K562 (cell line): ENCODE data around the gene ILK. TPM values are rescaled to one million over a fixed set of nuclear protein-coding genes. Genes with fewer than 3 reads are reported as not detected.
A peak's percentile ranks its signal among the peaks of the same experiment; 100 is the strongest.

Source experiments
- ATAC-seq: fragments of 200-7000 bp; cut with Tn5 transposase; 3 replicates; pipeline ENCODE4 v1.9.1; 2020; ENCODE audit warnings: moderate library complexity
- BruUV-seq: library from RNA; stranded (reverse); fragments of 400-500 nt; replicated peaks from 2 replicates; lab custom pipeline; 2021; lab: Mats Ljungman, UMichigan
- CTCF ChIA-PET: fragments of 300-600 bp; formaldehyde crosslinking; extraction: SDS; loops from one replicate; lab custom pipeline; 2021; ENCODE audit warnings: low intra/inter-chr PET ratio; lab: Yijun Ruan, JAX
- POLR2A ChIA-PET: fragments of 300-600, 350-650 bp; sonication (Branson Sonifier 250); formaldehyde crosslinking; extraction: SDS; loops from one replicate; lab custom pipeline; 2021; ENCODE audit warnings: antibody characterized with exemption, inconsistent platforms; lab: Yijun Ruan, JAX
- DNase-seq, 4 experiments: peaks; one replicate each; pipeline versions ENCODE4 v3.0.0 to v3.0.0-alpha.2; 2011 to 2018; ENCODE audit warnings: low spot score in 3 of 4, mixed read lengths in 3 of 4; ENCODE audit errors: extremely low read depth in 1 of 4
- FAIRE-seq: peaks from 2 replicates; lab custom pipeline; 2011; peaks lifted over from hg19 to GRCh38; lab: Jason Lieb, UNC
- H2AFZ ChIP-seq: 2 replicates; pipeline ENCODE4 v1.6.0; 2011; ENCODE audit warnings: low read depth, low read length, control low read depth, inconsistent platforms
- H3K27ac ChIP-seq: fragments of 200-600 bp; 3 replicates; pipeline ENCODE4 v1.8.0; 2011; ENCODE audit warnings: low read depth, mild to moderate bottlenecking, control low read depth, inconsistent platforms, low read length, moderate library complexity, mixed read lengths; ENCODE audit errors: extremely low read depth
- H3K27me3 ChIP-seq, 2 experiments: fragments of 300-600 bp in 1 of 2; 2 replicates in 1 of 2; 3 replicates in 1 of 2; pipeline versions ENCODE4 v1.6.0 to v1.8.0; 2011; ENCODE audit warnings: inconsistent platforms in 2 of 2, low read length in 2 of 2, mild to moderate bottlenecking in 1 of 2, mixed read lengths in 1 of 2, moderate library complexity in 1 of 2; ENCODE audit not compliant: control insufficient read depth in 2 of 2, insufficient read depth in 2 of 2
- H3K36me3 ChIP-seq: fragments of 300-600 bp; 3 replicates; pipeline ENCODE4 v1.8.0; 2011; ENCODE audit warnings: mild to moderate bottlenecking, low read length, inconsistent platforms; ENCODE audit not compliant: control insufficient read depth, insufficient read depth
- H3K4me1 ChIP-seq, 2 experiments: fragments of 200-600 bp in 1 of 2; replicated peaks in 1 of 2; 2 replicates in 1 of 2; 3 replicates in 1 of 2; pipeline versions ENCODE4 v1.5.1 to v1.8.0; 2011; ENCODE audit warnings: inconsistent platforms in 2 of 2, low read length in 2 of 2, mild to moderate bottlenecking in 1 of 2, mixed read lengths in 1 of 2, moderate library complexity in 1 of 2; ENCODE audit not compliant: control insufficient read depth in 2 of 2, insufficient read depth in 2 of 2
- H3K4me2 ChIP-seq: 2 replicates; pipeline ENCODE4 v1.6.1; 2011; ENCODE audit warnings: low read length, control low read depth, inconsistent platforms, mixed read lengths; ENCODE audit not compliant: insufficient read depth
- H3K4me3 ChIP-seq: fragments of 200-600 bp; sonication (generic), shearing (Covaris generic); 2 replicates; pipeline ENCODE4 v1.5.1; 2016; ENCODE audit warnings: control low read depth, inconsistent platforms
- H3K79me2 ChIP-seq: fragments of 200-600 bp; 3 replicates; pipeline ENCODE4 v1.8.0; 2011; ENCODE audit warnings: low read length, inconsistent platforms; ENCODE audit not compliant: control insufficient read depth, insufficient read depth
- H3K9ac ChIP-seq, 2 experiments: 2 replicates each; pipeline versions ENCODE4 v1.6.0 to v1.6.1; 2011; ENCODE audit warnings: low read depth in 2 of 2, low read length in 2 of 2, control low read depth in 1 of 2, inconsistent platforms in 1 of 2, mild to moderate bottlenecking in 1 of 2, mixed read lengths in 1 of 2; ENCODE audit not compliant: insufficient read depth in 1 of 2
- H3K9me1 ChIP-seq: one replicate; pipeline ENCODE4 v1.6.0; 2011; ENCODE audit warnings: inconsistent platforms, mild to moderate bottlenecking, low read length, moderate library complexity; ENCODE audit not compliant: control insufficient read depth, insufficient read depth
- H3K9me3 ChIP-seq: replicated peaks from 2 replicates; pipeline ENCODE4 v1.5.1; 2011; ENCODE audit warnings: low read depth, low read length, inconsistent platforms; ENCODE audit not compliant: control insufficient read depth, insufficient read depth
- H4K20me1 ChIP-seq: replicated peaks from 2 replicates; pipeline ENCODE4 v1.6.1; 2011; ENCODE audit warnings: low read length, inconsistent platforms, mixed read lengths; ENCODE audit not compliant: control insufficient read depth, insufficient read depth
- ATF1 ChIP-seq, 2 experiments: fragments of 450-650 bp in 1 of 2; IDR thresholded peaks; 2 replicates each; pipeline ENCODE4 v1.6.1; 2016; ENCODE audit warnings: missing compliant biosample characterization in 1 of 2, missing genetic modification characterization in 1 of 2
- CBFB ChIP-seq: sonication (generic); formaldehyde crosslinking; IDR thresholded peaks from 2 replicates; pipeline ENCODE4 v1.4.0; 2020; ENCODE audit warnings: mild to moderate bottlenecking, missing genetic modification reagents
- CHD1 ChIP-seq: fragments of 200-600 bp; sonication (generic); IDR thresholded peaks from one replicate; pipeline ENCODE4 v1.6.1; 2012; ENCODE audit warnings: mild to moderate bottlenecking, moderate library complexity, low read length, inconsistent platforms
- ELF4 ChIP-seq: fragments of 450-650 bp; formaldehyde crosslinking; IDR thresholded peaks from 2 replicates; pipeline ENCODE4 v1.4.0; 2022; ENCODE audit warnings: missing genetic modification characterization
- EWSR1 ChIP-seq: fragments of 450-650 bp; IDR thresholded peaks from 2 replicates; pipeline ENCODE4 v1.6.1; 2018; ENCODE audit warnings: borderline replicate concordance, mild to moderate bottlenecking, low read depth, moderate library complexity; ENCODE audit not compliant: partially characterized antibody
- FOXK2 ChIP-seq, 2 experiments: fragments of 450-650 bp; IDR thresholded peaks in 1 of 2; conservative IDR thresholded peaks in 1 of 2; 2 replicates each; pipeline ENCODE4 v1.6.1; 2016; ENCODE audit warnings: low read depth in 2 of 2, mild to moderate bottlenecking in 1 of 2
- HDAC8 ChIP-seq: fragments of 450-650 bp; IDR thresholded peaks from 2 replicates; pipeline ENCODE4 v1.6.1; 2016; ENCODE audit warnings: mild to moderate bottlenecking, missing genetic modification characterization, moderate library complexity, missing compliant biosample characterization
- NCOA4 ChIP-seq: fragments of 450-650 bp; IDR thresholded peaks from 2 replicates; pipeline ENCODE4 v1.6.1; 2018; ENCODE audit warnings: mild to moderate bottlenecking; ENCODE audit not compliant: partially characterized antibody
- NFIC ChIP-seq: fragments of 450-650 bp; IDR thresholded peaks from 2 replicates; pipeline ENCODE4 v1.6.1; 2017; ENCODE audit warnings: mild to moderate bottlenecking, inconsistent platforms
- RFX1 ChIP-seq: fragments of 450-650 bp; IDR thresholded peaks from 2 replicates; pipeline ENCODE4 v1.6.1; 2016; ENCODE audit warnings: mild to moderate bottlenecking, moderate library complexity
- SMC3 ChIP-seq: conservative IDR thresholded peaks from 2 replicates; pipeline ENCODE4 v1.6.1; 2011; ENCODE audit warnings: low read depth, low read length, improper control_type of control experiment; ENCODE audit not compliant: insufficient read depth
- SREBF1 ChIP-seq: fragments of 150-350 bp; IDR thresholded peaks from 2 replicates; pipeline ENCODE4 v1.6.1; 2014; ENCODE audit warnings: antibody characterized with exemption, low read depth, low read length, borderline replicate concordance
- STAT5B ChIP-seq: fragments of 250-450 bp; sonication (Bioruptor Pico); IDR thresholded peaks from 2 replicates; pipeline ENCODE4 v1.8.0; 2021; ENCODE audit warnings: mild to moderate bottlenecking, inconsistent platforms
- TCF3 ChIP-seq: sonication (generic); formaldehyde crosslinking; IDR thresholded peaks from 2 replicates; pipeline ENCODE4 v1.4.0; 2020; ENCODE audit warnings: mild to moderate bottlenecking, missing genetic modification reagents
- THRA ChIP-seq: fragments of 450-650 bp; IDR thresholded peaks from 2 replicates; pipeline ENCODE4 v1.6.1; 2017; ENCODE audit warnings: mild to moderate bottlenecking, moderate library complexity
- ZNF143 ChIP-seq: sonication (generic); formaldehyde crosslinking; IDR thresholded peaks from 2 replicates; pipeline ENCODE4 v1.9.0; 2022; ENCODE audit warnings: mild to moderate bottlenecking, missing genetic modification reagents
- ZNF212 ChIP-seq: fragments of 450-650 bp; formaldehyde crosslinking; IDR thresholded peaks from 2 replicates; pipeline ENCODE4 v1.4.0; 2020; ENCODE audit warnings: mild to moderate bottlenecking
- ZNF561 ChIP-seq: fragments of 450-650 bp; formaldehyde crosslinking; conservative IDR thresholded peaks from 2 replicates; pipeline ENCODE4 v1.4.0; 2020; ENCODE audit warnings: mild to moderate bottlenecking, moderate library complexity
- ZNF77 ChIP-seq: fragments of 250-450 bp; sonication (Bioruptor Pico); IDR thresholded peaks from 2 replicates; pipeline ENCODE4 v1.5.0; 2020
- WGBS: fragments of 100-300 bp; shearing (Covaris generic); methylation state at CpG from one replicate; pipeline ENCODE4 v1.1.6; 2016; ENCODE audit warnings: low coverage, mixed read lengths; ENCODE audit not compliant: insufficient coverage; ENCODE audit errors: missing lambda C conversion rate; 5-methylcytosine and 5-hydroxymethylcytosine counted together
- in situ Hi-C: fragments of 300-500 bp; cut with MboI; formaldehyde crosslinking; loops from 4 replicates; pipeline ENCODE4 v1.15.0; 2018; ENCODE audit warnings: inconsistent platforms, mixed read lengths
- intact Hi-C: fragments of 100-400 bp; cut with micrococcal nuclease; formaldehyde crosslinking; loops from 2 replicates; pipeline ENCODE4 v1.14.2; 2022
- polyA plus RNA-seq, 8 experiments: library from polyadenylated mRNA; depleted of rRNA in 4 of 8; stranded (reverse) in 5 of 8; unstranded in 3 of 8; fragments of >200 nt; fragmentation: Nextera tagmentation in 2 of 8; fragmentation: Illumina TruSeq in 1 of 8; extraction: Ambion mirVana in 2 of 8; extraction: Trizol in 1 of 8; gene quantifications; 2 replicates each; pipeline versions ENCODE4 v1.2.1 to v1.2.3, GENCODE V29; 2011 to 2014; ENCODE audit warnings: inconsistent platforms in 1 of 8, missing spikeins in 1 of 8
- total RNA-seq, 7 experiments: library from RNA; depleted of rRNA in 6 of 7; stranded (reverse); fragments of >200 nt in 6 of 7; fragmentation: Illumina TruSeq in 2 of 7; extraction: Trizol in 2 of 7; gene quantifications; 2 replicates each; pipeline versions ENCODE4 v1.2.1 to v1.2.3, GENCODE V29; 2011 to 2021; ENCODE audit warnings: low replicate concordance in 1 of 7
- TF ChIP-seq, protein P1 (sequence below): sonication (generic); formaldehyde crosslinking; IDR thresholded peaks from 2 replicates; pipeline ENCODE4 v1.8.1; 2023; ENCODE audit warnings: mild to moderate bottlenecking, missing genetic modification reagents

Gene ILK
- total and polyA plus RNA-seq, 9 of the 15 experiments (the other 6 are each of a cell fraction or from before 2014, with no cell fraction given), result 43.3 to 95.9 (median 58.9) TPM

- in situ Hi-C loops (no loop called here), intact Hi-C loops (no loop called here)
- Histone ChIP-seq H3K79me2 (no peaks in the 10 kb centered on the region), H2AFZ (peak overlapping the region; percentile 8; the same call in 1 of the 2 replicates), H3K4me1 (peaks cover 20 to 43% of the 10 kb centered on the region in 2 experiments), H3K27ac (no peak overlapping the region), H4K20me1 (no peaks in the 10 kb centered on the region), H3K27me3 (no peaks in the 10 kb centered on the region; a peak in 1 of 5 replicates), H3K36me3 (no peaks in the 10 kb centered on the region), H3K9me3 (no peaks in the 10 kb centered on the region), H3K4me2 (no peak overlapping the region), H3K4me3 (no peak overlapping the region), H3K9me1 (no peaks in the 10 kb centered on the region), H3K9ac (no peak overlapping the region)
- ChIA-PET POLR2A (interaction anchor here (3.1 kb wide), 1 partner anchor 10 kb away, joined by 12 read pairs; no protein-coding TSS in a partner anchor), CTCF (no interaction called here)
- BruUV-seq, result no TSS peak
- no peak for DNase-seq
- 56% methylated on average over 2 of the region's 2 CpGs for WGBS
- no peak for FAIRE-seq
- ATAC-seq, result no peak
- TF ChIP-seq NFIC (no peak), STAT5B (CRISPR knock-in tag) (no peak), SMC3 (no peak), CBFB (no peak), FOXK2 (conservative IDR thresholded peaks at IDR 0.05 in 1 of 2, IDR thresholded peaks at IDR 0.05 in 1 of 2; ENCODE audit: low read depth in 2 of 2) (no peak), ZNF77 (CRISPR knock-in tag) (no peak), ELF4 (no peak), ATF1 (CRISPR knock-in tag; IDR thresholded peaks at IDR 0.05) (no peak), ATF1 (tag; IDR thresholded peaks at IDR 0.05) (no peak), RFX1 (no peak), SREBF1 (no peak), HDAC8 (tag) (no peak), NCOA4 (no peak), CHD1 (no peak), ZNF561 (CRISPR knock-in tag) (no peak), THRA (no peak), EWSR1 (no peak), ZNF212 (CRISPR knock-in tag) (no peak), ZNF143 (no peak), TCF3 (CRISPR knock-in tag) (no peak)
- TF ChIP-seq, protein P1, sequence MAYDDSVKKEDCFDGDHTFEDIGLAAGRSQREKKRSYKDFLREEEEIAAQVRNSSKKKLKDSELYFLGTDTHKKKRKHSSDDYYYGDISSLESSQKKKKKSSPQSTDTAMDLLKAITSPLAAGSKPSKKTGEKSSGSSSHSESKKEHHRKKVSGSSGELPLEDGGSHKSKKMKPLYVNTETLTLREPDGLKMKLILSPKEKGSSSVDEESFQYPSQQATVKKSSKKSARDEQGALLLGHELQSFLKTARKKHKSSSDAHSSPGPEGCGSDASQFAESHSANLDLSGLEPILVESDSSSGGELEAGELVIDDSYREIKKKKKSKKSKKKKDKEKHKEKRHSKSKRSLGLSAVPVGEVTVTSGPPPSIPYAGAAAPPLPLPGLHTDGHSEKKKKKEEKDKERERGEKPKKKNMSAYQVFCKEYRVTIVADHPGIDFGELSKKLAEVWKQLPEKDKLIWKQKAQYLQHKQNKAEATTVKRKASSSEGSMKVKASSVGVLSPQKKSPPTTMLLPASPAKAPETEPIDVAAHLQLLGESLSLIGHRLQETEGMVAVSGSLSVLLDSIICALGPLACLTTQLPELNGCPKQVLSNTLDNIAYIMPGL (CRISPR knock-in tag), result no peak
Observed at GRCh38 chr11:6647836-6648235, 44.3 kb downstream of the ILK start.
